ENCODE data around the gene PCED1B.

The PCED1B gene

GRCh38 chr12:47219243-47219642 is 139.8 kb downstream of the PCED1B start:
- Histone ChIP-seq H3K4me3 (ENCODE audit: insufficient read depth, low read length, poor library complexity, severe bottlenecking) (peak overlapping the region; percentile 85), H3K9ac (ENCODE audit: low read length) (peak overlapping the region; percentile 84), H3K79me2 (ENCODE audit: insufficient read depth, low read length) (peaks cover 96% of the 10 kb centered on the region), H3K27ac (ENCODE audit: low read depth, low read length) (peak overlapping the region; percentile 100), H2AFZ (ENCODE audit: low read depth, low read length, severe bottlenecking) (no peak overlapping the region), H3K27me3 (ENCODE audit: low read length) (no peaks in the 10 kb centered on the region), H3K4me2 (ENCODE audit: low read depth, low read length, poor library complexity, severe bottlenecking) (peak overlapping the region; percentile 99), H3K36me3 (ENCODE audit: low read length) (peaks cover 3% of the 10 kb centered on the region; the same call in 1 of the 2 replicates), H3K9me2 (replicated peaks; ENCODE audit: insufficient read depth, low read length) (no peaks in the 10 kb centered on the region), H3K9me3 (ENCODE audit: insufficient read depth, low read length) (no peaks in the 10 kb centered on the region), H3F3A (ENCODE audit: insufficient read depth) (peaks cover 42% of the 10 kb centered on the region), H4K20me1 (ENCODE audit: low read depth, low read length) (no peaks in the 10 kb centered on the region)
- TF ChIP-seq, protein P1, sequence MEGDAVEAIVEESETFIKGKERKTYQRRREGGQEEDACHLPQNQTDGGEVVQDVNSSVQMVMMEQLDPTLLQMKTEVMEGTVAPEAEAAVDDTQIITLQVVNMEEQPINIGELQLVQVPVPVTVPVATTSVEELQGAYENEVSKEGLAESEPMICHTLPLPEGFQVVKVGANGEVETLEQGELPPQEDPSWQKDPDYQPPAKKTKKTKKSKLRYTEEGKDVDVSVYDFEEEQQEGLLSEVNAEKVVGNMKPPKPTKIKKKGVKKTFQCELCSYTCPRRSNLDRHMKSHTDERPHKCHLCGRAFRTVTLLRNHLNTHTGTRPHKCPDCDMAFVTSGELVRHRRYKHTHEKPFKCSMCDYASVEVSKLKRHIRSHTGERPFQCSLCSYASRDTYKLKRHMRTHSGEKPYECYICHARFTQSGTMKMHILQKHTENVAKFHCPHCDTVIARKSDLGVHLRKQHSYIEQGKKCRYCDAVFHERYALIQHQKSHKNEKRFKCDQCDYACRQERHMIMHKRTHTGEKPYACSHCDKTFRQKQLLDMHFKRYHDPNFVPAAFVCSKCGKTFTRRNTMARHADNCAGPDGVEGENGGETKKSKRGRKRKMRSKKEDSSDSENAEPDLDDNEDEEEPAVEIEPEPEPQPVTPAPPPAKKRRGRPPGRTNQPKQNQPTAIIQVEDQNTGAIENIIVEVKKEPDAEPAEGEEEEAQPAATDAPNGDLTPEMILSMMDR (IDR thresholded peaks at IDR 0.05; ENCODE audit: insufficient read depth, low read length, poor library complexity, severe bottlenecking): no peak
- TF ChIP-seq EZH2phosphoT487 (conservative IDR thresholded peaks at IDR 0.05; ENCODE audit: low read length): no peak

DNA sequence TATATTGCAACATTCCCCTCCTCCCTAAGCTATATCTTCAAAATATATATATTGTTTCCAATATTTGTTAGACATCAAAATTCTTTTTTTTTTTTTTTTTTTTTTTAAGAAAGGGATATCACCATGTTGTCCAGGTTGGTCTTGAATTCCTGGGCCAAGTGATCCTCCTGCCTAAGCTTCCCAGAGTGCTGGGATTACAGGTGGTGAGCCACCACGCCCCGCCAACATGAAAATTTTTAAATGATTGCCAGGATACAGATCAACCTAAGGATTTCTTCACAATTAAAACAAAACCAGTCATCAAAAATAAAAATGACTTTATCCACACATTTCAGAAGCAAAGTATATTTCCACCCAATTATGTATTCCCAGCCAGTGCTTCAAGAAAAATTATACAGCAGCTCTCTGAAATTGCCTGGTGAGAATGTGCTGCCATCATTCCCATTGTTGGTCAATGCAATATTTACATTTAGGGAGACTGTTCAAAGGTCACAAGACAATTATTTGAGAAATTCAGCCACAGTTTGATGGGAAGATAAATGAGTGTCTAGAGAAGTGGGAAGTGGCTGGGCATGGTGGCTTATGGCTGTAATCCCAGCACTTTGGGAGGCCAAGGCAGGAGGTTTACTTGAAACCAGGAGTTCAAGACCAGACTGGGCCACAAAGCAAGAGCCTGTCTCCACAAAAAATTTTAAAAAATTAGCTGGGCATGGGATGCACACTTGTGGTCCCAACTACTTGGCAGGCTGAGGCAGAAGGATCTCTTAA is 142.0 kb downstream of the PCED1B start:
- Histone ChIP-seq H3K9me2 (replicated peaks; ENCODE audit: insufficient read depth, low read length) (no peaks in the 10 kb centered on the region), H3K9ac (ENCODE audit: low read length) (no peak overlapping the region), H3F3A (ENCODE audit: insufficient read depth) (peaks cover 37% of the 10 kb centered on the region), H3K27me3 (ENCODE audit: low read length) (no peaks in the 10 kb centered on the region), H3K36me3 (ENCODE audit: low read length) (peaks cover 15% of the 10 kb centered on the region), H3K4me3 (ENCODE audit: insufficient read depth, low read length, poor library complexity, severe bottlenecking) (no peak overlapping the region), H2AFZ (ENCODE audit: low read depth, low read length, severe bottlenecking) (no peak overlapping the region), H4K20me1 (ENCODE audit: low read depth, low read length) (no peaks in the 10 kb centered on the region; the same call in 1 of the 2 replicates), H3K9me3 (ENCODE audit: insufficient read depth, low read length) (no peaks in the 10 kb centered on the region), H3K79me2 (ENCODE audit: insufficient read depth, low read length) (peaks cover 99% of the 10 kb centered on the region), H3K27ac (ENCODE audit: low read depth, low read length) (peak overlapping the region; percentile 8; the same call in 1 of the 2 replicates), H3K4me2 (ENCODE audit: low read depth, low read length, poor library complexity, severe bottlenecking) (peak overlapping the region; percentile 99)
- TF ChIP-seq EZH2phosphoT487 (conservative IDR thresholded peaks at IDR 0.05; ENCODE audit: low read length): no peak
- TF ChIP-seq, protein P1 (IDR thresholded peaks at IDR 0.05; ENCODE audit: insufficient read depth, low read length, poor library complexity, severe bottlenecking): no peak

DNA sequence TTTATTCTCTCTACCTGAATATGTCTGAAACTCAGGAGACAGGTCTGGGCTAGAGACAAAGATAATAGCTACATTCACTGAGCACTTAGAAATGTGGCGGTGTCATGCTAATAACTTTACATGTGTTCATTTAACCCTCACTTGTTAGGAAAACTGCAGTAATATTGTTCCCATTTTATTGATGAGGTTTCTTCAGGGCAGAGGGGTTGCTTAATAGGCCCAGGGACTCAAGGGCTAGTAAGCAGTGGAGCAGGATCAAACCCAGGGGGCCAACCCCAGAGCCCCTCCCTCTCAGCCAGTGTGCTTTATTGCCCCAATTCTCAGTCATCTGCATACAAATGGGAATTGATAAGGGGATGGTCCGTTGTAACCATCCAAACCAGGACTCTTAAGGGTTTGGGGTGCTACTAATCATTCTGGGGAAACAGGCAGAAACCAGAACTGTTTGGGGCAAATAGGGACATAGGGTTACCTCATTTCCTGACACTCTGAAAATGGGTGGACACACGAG is 143.2 kb downstream of the PCED1B start:
- no peaks in the 10 kb centered on the region; the same call in 1 of the 2 replicates for H4K20me1 ChIP-seq (ENCODE audit: low read depth, low read length)
- peaks cover 99% of the 10 kb centered on the region for H3K79me2 ChIP-seq (ENCODE audit: insufficient read depth, low read length)
- H3K9ac ChIP-seq (ENCODE audit: low read length): peak overlapping the region; percentile 45
- TF ChIP-seq, protein P1 (IDR thresholded peaks at IDR 0.05; ENCODE audit: insufficient read depth, low read length, poor library complexity, severe bottlenecking): no peak
- TF ChIP-seq EZH2phosphoT487 (conservative IDR thresholded peaks at IDR 0.05; ENCODE audit: low read length): no peak
- peak overlapping the region; percentile 30 for H3K4me3 ChIP-seq (ENCODE audit: insufficient read depth, low read length, poor library complexity, severe bottlenecking)
- H3K36me3 ChIP-seq (ENCODE audit: low read length): peaks cover 19% of the 10 kb centered on the region
- H2AFZ ChIP-seq (ENCODE audit: low read depth, low read length, severe bottlenecking): no peak overlapping the region
- H3K9me3 ChIP-seq (ENCODE audit: insufficient read depth, low read length): no peaks in the 10 kb centered on the region
- H3K4me2 ChIP-seq (ENCODE audit: low read depth, low read length, poor library complexity, severe bottlenecking): peak overlapping the region; percentile 63
- H3K9me2 ChIP-seq (replicated peaks; ENCODE audit: insufficient read depth, low read length): no peaks in the 10 kb centered on the region
- no peaks in the 10 kb centered on the region for H3K27me3 ChIP-seq (ENCODE audit: low read length)
- peak overlapping the region; percentile 65 for H3K27ac ChIP-seq (ENCODE audit: low read depth, low read length)
- H3F3A ChIP-seq (ENCODE audit: insufficient read depth): peaks cover 28% of the 10 kb centered on the region
